Left colon (tissue), 2 donors: ENCODE results near the gene NCOR1. TPM values are rescaled to one million over a fixed set of nuclear protein-coding genes. Genes with fewer than 3 reads are reported as not detected.

Experiments used
- ATAC-seq: fragments of 200-7000 bp; cut with Tn5 transposase; one replicate; pipeline ENCODE4 v1.9.1; 2020; ENCODE audit warnings: mild to moderate bottlenecking, moderate library complexity
- DNase-seq, 2 donors: peaks; one replicate each; pipeline ENCODE4 v3.0.0-alpha.2; 2020
- intact Hi-C, 2 donors: fragments of 100-400 bp; cut with DNase I in 1 of 2; cut with micrococcal nuclease in 1 of 2; formaldehyde crosslinking; loops; one replicate each; pipeline versions ENCODE4 v1.11.2 to v1.14.0; 2022; cut with DNase I, micrococcal nuclease
- total RNA-seq, 2 donors: library from RNA; stranded (reverse); fragmentation: NEBNext Ultra II Directional; extraction: Animal tissue kit (Norgen Biotek cat#: 25700); gene quantifications; one replicate each; pipeline ENCODE4 v1.2.1, GENCODE V29; 2021
- donor health status: DM: no; HTN: no; CAD: no.
- donor health status: DM: yes; HTN: yes; CAD: no.

Gene NCOR1
- total RNA-seq, 2 donors from 2014 or later, result 181 to 257 TPM

- DNase-seq (no peak), ATAC-seq (no peak)
- intact Hi-C loops, result no loop called here
Observed at GRCh38 chr17:16005636-16006035, 209.7 kb downstream of the NCOR1 start.

- no peak for ATAC-seq
- intact Hi-C loops, result no loop called here
- no peak for DNase-seq
Observed at GRCh38 chr17:16003841-16004240, 211.5 kb downstream of the NCOR1 start.

GRCh38 chr17:16002708-16003260 lies 212.6 kb downstream of the NCOR1 start:
- DNase-seq, result no peak
- intact Hi-C loops, result no loop called here

GRCh38 chr17:16001226-16001897 lies 214.0 kb downstream of the NCOR1 start:
- ATAC-seq (no peak), DNase-seq (no peak)
- intact Hi-C loops, result no loop called here

More at GRCh38 chr17:16002708-16003260, 212.6 kb downstream of the NCOR1 start:
- peak; percentile 22 for ATAC-seq

- peak; percentile 54 for ATAC-seq
- intact Hi-C loops, result loop anchor here in 1 of 2 donors (10.0 kb wide), 2 partner anchors 55 to 165 kb away; partner anchors contain the start of gene ADORA2B
- DNase-seq, result no peak
Observed at GRCh38 chr17:15999974-16000827, 215.1 kb downstream of the NCOR1 start.

- ATAC-seq (peak; percentile 87), DNase-seq (peak; percentile 98)
- intact Hi-C loops, result loop anchor here in 1 of 2 donors (10.0 kb wide), 2 partner anchors 55 to 165 kb away; partner anchors contain the start of gene ADORA2B
Observed at GRCh38 chr17:15999141-15999973, 216.0 kb downstream of the NCOR1 start, which contains the start of the genes TTC19 and ZSWIM7. Gene TTC19 (plus strand): TSS chr17:15999824. CDS start chr17:15999849, 25 bp downstream. Gene ZSWIM7 (minus strand): TSS chr17:15999704. CDS start chr17:15999594, 110 bp downstream.

- intact Hi-C loops, result loop anchor here in 1 of 2 donors (10.0 kb wide), 2 partner anchors 53 to 163 kb away; partner anchors contain the start of gene ADORA2B
- DNase-seq (no peak), ATAC-seq (no peak)
Observed at GRCh38 chr17:15998031-15998562, 217.2 kb downstream of the NCOR1 start.

- intact Hi-C loops, result loop anchor here in 1 of 2 donors (10.0 kb wide), 2 partner anchors 52 to 162 kb away; partner anchors contain the start of gene ADORA2B
- no peak for DNase-seq
- ATAC-seq, result no peak
Observed at GRCh38 chr17:15996322-15996721, 219.0 kb downstream of the NCOR1 start.

GRCh38 chr17:15981646-15982580 lies 233.4 kb downstream of the NCOR1 start:
- ATAC-seq (peak; percentile 16), DNase-seq (no peak)
- intact Hi-C loops, result no loop called here

GRCh38 chr17:15981208-15981607 lies 234.1 kb downstream of the NCOR1 start:
- DNase-seq, result no peak
- intact Hi-C loops, result no loop called here
- peak; percentile 88 for ATAC-seq

Other genes with a start within 250 kb of the NCOR1 start
- 10 to 100 TPM; 22.4 to 23.5 TPM for gene ZSWIM7, start 215.8 kb downstream of the NCOR1 start, total RNA-seq
- gene TTC19, start 215.7 kb downstream of the NCOR1 start, total RNA-seq, result 10 to 100 TPM; 50.7 to 53.6 TPM
- gene PIGL, start 1.7 kb upstream of the NCOR1 start, total RNA-seq, result 10 to 100 TPM; 38.4 to 53.4 TPM
- 10 to 100 TPM; 44.5 to 62.3 TPM for gene CENPV, start 137.9 kb upstream of the NCOR1 start, total RNA-seq
- gene UBB, start 165.6 kb upstream of the NCOR1 start, total RNA-seq, result 1,000 to 10,000 TPM; 1,117 to 1,930 TPM
- gene TRPV2, start 200.0 kb upstream of the NCOR1 start, total RNA-seq, result 1 to 10 TPM; 4.4 to 9.2 TPM